Measurements from ENCODE around the gene HEPH. TPM values are rescaled to one million over a fixed set of nuclear protein-coding genes. Genes with fewer than 3 reads are reported as not detected.

The HEPH gene
- total and polyA plus RNA-seq, 2 donors (not counting 1 experiment from before 2014, with no cell fraction given): 12.4 to 28.9 TPM

DNA sequence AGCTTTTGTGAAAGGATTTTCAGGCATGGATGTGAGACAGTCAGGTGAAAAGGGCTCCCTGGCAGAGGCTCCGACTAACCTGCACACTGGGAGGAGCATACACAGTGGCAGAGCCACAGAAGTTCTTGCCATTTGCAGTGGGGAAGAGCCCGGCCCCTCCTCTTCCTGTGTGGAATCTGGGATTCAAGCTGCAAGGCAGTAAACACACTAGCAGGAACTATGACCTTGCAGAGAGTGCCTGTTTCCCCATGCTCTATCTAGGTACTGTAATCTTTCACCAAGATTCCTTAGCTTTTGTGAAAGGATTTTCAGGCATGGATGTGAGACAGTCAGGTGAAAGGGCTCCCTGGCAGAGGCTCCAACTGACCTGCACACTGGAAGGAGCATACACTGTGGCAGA is 19.8 kb upstream of the HEPH start:
- Histone ChIP-seq H3K36me3 (ENCODE audit: control insufficient read depth, insufficient read depth, low read length) (no peaks in the 10 kb centered on the region), H3K79me2 (ENCODE audit: control insufficient read depth, insufficient read depth, low read length) (no peaks in the 10 kb centered on the region), H3K27ac (ENCODE audit: insufficient read depth, low read length) (no peak overlapping the region), H3K9ac (ENCODE audit: insufficient read depth, low read length) (no peak overlapping the region), H3K4me3 (replicated peaks in 1 of 4; ENCODE audit: control extremely low read depth in 1 of 4, insufficient read depth in 1 of 4, low read depth in 3 of 4, low read length in 4 of 4) (no peak overlapping the region), H3K9me3 (ENCODE audit: control insufficient read depth, insufficient read depth, low read depth, low read length) (no peaks in the 10 kb centered on the region), H3K27me3 (ENCODE audit: control insufficient read depth, insufficient read depth, low read length) (no peaks in the 10 kb centered on the region), H3K4me1 (ENCODE audit: control insufficient read depth, extremely low read depth, insufficient read depth, low read length) (no peaks in the 10 kb centered on the region), H3K4me2 (ENCODE audit: extremely low read depth, insufficient read depth, low read length) (no peak overlapping the region), H4K20me1 (ENCODE audit: control insufficient read depth, extremely low read depth, insufficient read depth, low read length) (no peaks in the 10 kb centered on the region), H2AFZ (ENCODE audit: low read length) (no peak overlapping the region)
- no peak for DNase-seq (ENCODE audit: low read depth in 2 of 2)
- TF ChIP-seq EZH2 (IDR thresholded peaks at IDR 0.05; ENCODE audit: low read length, missing control alignments) (no peak), CTCF (conservative IDR thresholded peaks at IDR 0.05 in 1 of 2, IDR thresholded peaks at IDR 0.05 in 1 of 2; ENCODE audit: low read depth in 1 of 2, low read length in 2 of 2) (no peak)

DNA sequence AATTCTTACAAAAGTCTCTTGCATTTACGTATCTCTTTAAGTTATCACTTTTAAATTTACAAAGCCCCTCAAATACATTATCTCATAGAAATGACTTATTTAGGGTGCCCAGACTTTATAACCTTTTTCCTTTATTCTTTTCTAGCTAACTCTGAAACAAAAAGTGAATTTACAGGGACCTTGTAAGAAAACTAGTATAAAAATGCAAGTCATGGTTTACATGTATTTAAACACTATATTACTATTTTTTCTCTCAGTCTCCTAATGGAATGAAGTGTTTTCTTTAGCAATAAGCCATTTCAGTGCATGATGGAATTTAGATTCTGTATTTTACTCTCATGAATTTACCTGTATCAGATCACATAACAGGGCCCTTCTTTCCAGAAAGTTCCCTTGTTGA is 14.5 kb upstream of the HEPH start:
- Histone ChIP-seq H4K20me1 (ENCODE audit: control insufficient read depth, extremely low read depth, insufficient read depth, low read length) (no peaks in the 10 kb centered on the region), H3K4me1 (ENCODE audit: control insufficient read depth, extremely low read depth, insufficient read depth, low read length) (no peaks in the 10 kb centered on the region)

DNA sequence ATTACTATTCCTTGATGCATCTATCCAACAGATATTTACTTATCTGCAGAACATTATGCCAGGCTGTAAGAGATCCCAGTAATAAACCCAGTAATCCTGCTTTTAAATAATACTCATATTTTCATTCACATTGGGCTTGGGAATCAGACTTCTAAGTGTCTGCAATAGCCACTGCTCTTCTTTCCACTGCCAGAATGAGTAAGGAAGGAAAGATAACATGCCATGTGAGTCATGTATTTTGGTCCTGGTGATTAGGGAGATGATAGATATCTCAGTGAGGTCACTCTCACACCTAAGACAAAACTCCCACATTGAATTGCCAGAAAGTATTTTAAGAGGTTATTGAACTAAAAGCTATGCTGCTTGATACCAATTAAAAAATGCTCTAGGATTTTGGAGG is 13.9 kb upstream of the HEPH start:
- no peak overlapping the region for H3K4me3 ChIP-seq (replicated peaks in 1 of 4; ENCODE audit: control extremely low read depth in 1 of 4, insufficient read depth in 1 of 4, low read depth in 3 of 4, low read length in 4 of 4)
- H3K27ac ChIP-seq (ENCODE audit: insufficient read depth, low read length): no peak overlapping the region
- TF ChIP-seq CTCF (conservative IDR thresholded peaks at IDR 0.05 in 1 of 2, IDR thresholded peaks at IDR 0.05 in 1 of 2; ENCODE audit: low read depth in 1 of 2, low read length in 2 of 2): no peak
- no peak for TF ChIP-seq EZH2 (IDR thresholded peaks at IDR 0.05; ENCODE audit: low read length, missing control alignments)
- no peak overlapping the region for H3K4me2 ChIP-seq (ENCODE audit: extremely low read depth, insufficient read depth, low read length)
- no peaks in the 10 kb centered on the region for H4K20me1 ChIP-seq (ENCODE audit: control insufficient read depth, extremely low read depth, insufficient read depth, low read length)
- DNase-seq (ENCODE audit: low read depth in 2 of 2): peak in 1 of 2 donors; percentile 20
- H3K9me3 ChIP-seq (ENCODE audit: control insufficient read depth, insufficient read depth, low read depth, low read length): no peaks in the 10 kb centered on the region
- no peak overlapping the region for H3K9ac ChIP-seq (ENCODE audit: insufficient read depth, low read length)
- H3K4me1 ChIP-seq (ENCODE audit: control insufficient read depth, extremely low read depth, insufficient read depth, low read length): no peaks in the 10 kb centered on the region
- H2AFZ ChIP-seq (ENCODE audit: low read length): no peak overlapping the region
- no peaks in the 10 kb centered on the region for H3K79me2 ChIP-seq (ENCODE audit: control insufficient read depth, insufficient read depth, low read length)
- H3K27me3 ChIP-seq (ENCODE audit: control insufficient read depth, insufficient read depth, low read length): no peaks in the 10 kb centered on the region
- no peaks in the 10 kb centered on the region for H3K36me3 ChIP-seq (ENCODE audit: control insufficient read depth, insufficient read depth, low read length)

More for the DNA sequence above, 14.5 kb upstream of the HEPH start:
- H3K36me3 ChIP-seq (ENCODE audit: control insufficient read depth, insufficient read depth, low read length): no peaks in the 10 kb centered on the region
- H3K27me3 ChIP-seq (ENCODE audit: control insufficient read depth, insufficient read depth, low read length): no peaks in the 10 kb centered on the region
- TF ChIP-seq CTCF (conservative IDR thresholded peaks at IDR 0.05 in 1 of 2, IDR thresholded peaks at IDR 0.05 in 1 of 2; ENCODE audit: low read depth in 1 of 2, low read length in 2 of 2) (no peak), EZH2 (IDR thresholded peaks at IDR 0.05; ENCODE audit: low read length, missing control alignments) (no peak)
- H2AFZ ChIP-seq (ENCODE audit: low read length): no peak overlapping the region
- no peaks in the 10 kb centered on the region for H3K9me3 ChIP-seq (ENCODE audit: control insufficient read depth, insufficient read depth, low read depth, low read length)
- no peak overlapping the region for H3K4me3 ChIP-seq (replicated peaks in 1 of 4; ENCODE audit: control extremely low read depth in 1 of 4, insufficient read depth in 1 of 4, low read depth in 3 of 4, low read length in 4 of 4)
- H3K4me2 ChIP-seq (ENCODE audit: extremely low read depth, insufficient read depth, low read length): no peak overlapping the region
- H3K9ac ChIP-seq (ENCODE audit: insufficient read depth, low read length): no peak overlapping the region
- DNase-seq (ENCODE audit: low read depth in 2 of 2): no peak
- no peak overlapping the region for H3K27ac ChIP-seq (ENCODE audit: insufficient read depth, low read length)
- H3K79me2 ChIP-seq (ENCODE audit: control insufficient read depth, insufficient read depth, low read length): no peaks in the 10 kb centered on the region

Measured in fibroblast of lung (primary cell).